Thymus (tissue), 11 donors: Measurements from ENCODE around the gene LRP10. TPM values are rescaled to one million over a fixed set of nuclear protein-coding genes. Genes with fewer than 3 reads are reported as not detected.

Source experiments
- DNase-seq, 9 donors: peaks; one replicate each; pipeline ENCODE4 v3.0.0-alpha.2; 2013; ENCODE audit warnings: low spot score in 9 of 9, low read depth in 6 of 9, missing footprints in 1 of 9
- H3K27ac ChIP-seq, 2 donors: one replicate each; pipeline ENCODE4 v1.5.1; 2013; ENCODE audit warnings: control low read depth in 1 of 2, low read depth in 1 of 2, low read length in 1 of 2, mild to moderate bottlenecking in 1 of 2, moderate library complexity in 1 of 2
- H3K27me3 ChIP-seq, 2 donors: one replicate each; pipeline ENCODE4 v1.5.1; 2013; ENCODE audit warnings: low read length in 1 of 2; ENCODE audit not compliant: control insufficient read depth in 2 of 2, insufficient read depth in 1 of 2
- H3K36me3 ChIP-seq, 2 donors: one replicate each; pipeline ENCODE4 v1.5.1; 2013; ENCODE audit warnings: low read length in 1 of 2, mild to moderate bottlenecking in 1 of 2, moderate library complexity in 1 of 2; ENCODE audit not compliant: control insufficient read depth in 2 of 2, insufficient read depth in 2 of 2
- H3K4me1 ChIP-seq, 2 donors: one replicate each; pipeline ENCODE4 v1.5.1; 2013; ENCODE audit warnings: low read length in 2 of 2; ENCODE audit not compliant: control insufficient read depth in 2 of 2, insufficient read depth in 2 of 2
- H3K4me3 ChIP-seq, 2 donors: one replicate each; pipeline ENCODE4 v1.5.1; 2013; ENCODE audit warnings: low read length in 2 of 2, control low read depth in 1 of 2, mild to moderate bottlenecking in 1 of 2
- H3K9me3 ChIP-seq, 2 donors: one replicate each; pipeline ENCODE4 v1.5.1; 2013; ENCODE audit warnings: low read length in 1 of 2, mild to moderate bottlenecking in 1 of 2; ENCODE audit not compliant: control insufficient read depth in 2 of 2, insufficient read depth in 1 of 2
- WGBS: extraction: QIAGEN DNeasy Blood & Tissue Kit; methylation state at CpG from one replicate; pipeline ENCODE4 v1.1.7; 2013; 5-methylcytosine and 5-hydroxymethylcytosine counted together
- polyA plus RNA-seq: library from polyadenylated mRNA; stranded (reverse); fragments of 200-250 nt; gene quantifications from one replicate; pipeline ENCODE4 v1.2.3, GENCODE V29; 2013
- total RNA-seq: library from RNA; stranded (reverse); fragments of 120-200 nt; gene quantifications from one replicate; pipeline ENCODE4 v1.2.4, GENCODE V29; 2013
- donor health status: healthy.

LRP10 gene
- total and polyA plus RNA-seq, 2 donors = 11.4 to 18.6 TPM

- peaks cover 21 to 47% of the 10 kb centered on the region in 2 donors for H3K4me1 ChIP-seq
- no peaks in the 10 kb centered on the region for H3K36me3 ChIP-seq
- H3K27ac ChIP-seq = peak overlapping the region; percentile 74 to 88
- peak overlapping the region; percentile 36 to 50 for H3K4me3 ChIP-seq
- peak in 6 of 9 donors; percentile 42 to 87 (median 70) for DNase-seq
- peaks cover 3 to 51% of the 10 kb centered on the region in 2 donors for H3K27me3 ChIP-seq
- 35% methylated on average over 5 of the region's 5 CpGs for WGBS
- no peaks in the 10 kb centered on the region for H3K9me3 ChIP-seq
Measured at GRCh38 chr14:22887990-22888378, 16.4 kb downstream of the LRP10 start.

DNA sequence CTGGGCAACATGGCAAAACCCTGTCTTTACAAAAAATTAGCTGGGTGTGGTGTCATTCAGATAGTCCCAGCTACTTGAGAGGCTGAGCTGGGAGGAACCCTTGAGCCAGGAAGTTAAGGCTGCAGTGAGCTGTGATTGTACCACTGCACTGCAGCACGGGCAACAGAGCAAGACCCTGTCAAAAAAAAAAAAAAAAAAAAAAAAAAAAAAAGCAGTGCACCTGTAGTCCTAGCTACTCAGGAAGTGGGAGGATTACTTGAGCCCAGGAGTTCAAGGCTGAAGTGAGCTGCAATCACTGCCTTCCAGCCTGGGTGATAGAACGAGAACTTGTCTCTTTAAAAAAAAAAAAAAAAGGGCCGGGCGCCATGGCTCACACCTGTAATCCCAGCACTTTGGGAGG lies 17.1 kb downstream of the LRP10 start:
- H3K4me1 ChIP-seq = peaks cover 21 to 40% of the 10 kb centered on the region in 2 donors
- H3K27me3 ChIP-seq = peaks cover 3 to 45% of the 10 kb centered on the region in 2 donors
- H3K27ac ChIP-seq = peak overlapping the region in 1 of 2 donors; percentile 74
- WGBS = 68% methylated on average over 4 of the region's 4 CpGs
- H3K36me3 ChIP-seq = no peaks in the 10 kb centered on the region
- H3K9me3 ChIP-seq = no peaks in the 10 kb centered on the region
- no peak overlapping the region for H3K4me3 ChIP-seq
- DNase-seq = peak in 4 of 9 donors; percentile 34 to 61 (median 42)

GRCh38 chr14:22890416-22890815 lies 18.9 kb downstream of the LRP10 start:
- Histone ChIP-seq H3K4me1 (peaks cover 21 to 31% of the 10 kb centered on the region in 2 donors), H3K9me3 (no peaks in the 10 kb centered on the region), H3K4me3 (no peak overlapping the region), H3K27ac (no peak overlapping the region), H3K36me3 (peaks cover 0 to 4% of the 10 kb centered on the region in 2 donors), H3K27me3 (peaks cover 3 to 27% of the 10 kb centered on the region in 2 donors)
- DNase-seq = no peak
- WGBS = 93% methylated on average over 1 of the region's 1 CpG

GRCh38 chr14:22892488-22892887 lies 20.9 kb downstream of the LRP10 start:
- no peak for DNase-seq
- H3K27ac ChIP-seq = no peak overlapping the region
- peaks cover 10 to 17% of the 10 kb centered on the region in 2 donors for H3K4me1 ChIP-seq
- no peak overlapping the region for H3K4me3 ChIP-seq
- no peaks in the 10 kb centered on the region for H3K9me3 ChIP-seq
- peaks cover 0 to 8% of the 10 kb centered on the region in 2 donors for H3K27me3 ChIP-seq
- peaks cover 0 to 7% of the 10 kb centered on the region in 2 donors for H3K36me3 ChIP-seq
- 96% methylated on average over 7 of the region's 7 CpGs for WGBS

- Histone ChIP-seq H3K27ac (no peak overlapping the region), H3K36me3 (peaks cover 4 to 14% of the 10 kb centered on the region in 2 donors), H3K9me3 (no peaks in the 10 kb centered on the region), H3K4me3 (no peak overlapping the region), H3K27me3 (no peaks in the 10 kb centered on the region), H3K4me1 (peaks cover 1 to 5% of the 10 kb centered on the region in 2 donors)
- WGBS = 98% methylated on average over 4 of the region's 4 CpGs
- no peak for DNase-seq
Measured at GRCh38 chr14:22893706-22894105, 22.2 kb downstream of the LRP10 start.

GRCh38 chr14:22895402-22895801 lies 23.9 kb downstream of the LRP10 start:
- Histone ChIP-seq H3K4me1 (peaks cover 0 to 3% of the 10 kb centered on the region in 2 donors), H3K4me3 (no peak overlapping the region), H3K27ac (no peak overlapping the region), H3K9me3 (no peaks in the 10 kb centered on the region), H3K27me3 (no peaks in the 10 kb centered on the region), H3K36me3 (peaks cover 4 to 24% of the 10 kb centered on the region in 2 donors)
- WGBS = 100% methylated on average over 1 of the region's 1 CpG
- no peak for DNase-seq

DNA sequence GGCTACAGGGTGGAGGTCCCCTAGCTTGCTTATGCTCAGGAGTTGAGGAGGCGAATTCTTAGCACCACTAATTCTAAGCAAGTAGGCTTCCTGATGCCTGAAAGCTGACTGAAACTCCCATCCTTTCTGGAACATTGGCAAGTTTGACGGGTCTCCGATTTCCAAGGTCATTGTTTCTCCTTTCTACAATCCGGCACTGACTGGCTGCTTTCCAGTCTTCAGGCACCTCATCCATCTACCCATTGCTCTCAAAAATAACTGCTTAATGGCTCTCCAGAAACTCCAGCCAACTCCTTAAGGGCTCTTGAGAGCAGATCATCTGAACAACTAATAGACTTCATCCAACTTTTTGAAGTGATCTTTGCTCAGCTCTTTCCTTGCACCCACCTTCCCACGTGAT lies 24.8 kb downstream of the LRP10 start:
- DNase-seq = no peak
- no peak overlapping the region for H3K4me3 ChIP-seq
- H3K9me3 ChIP-seq = no peaks in the 10 kb centered on the region
- H3K4me1 ChIP-seq = peaks cover 0 to 3% of the 10 kb centered on the region in 2 donors
- H3K27ac ChIP-seq = no peak overlapping the region
- peaks cover 11 to 33% of the 10 kb centered on the region in 2 donors for H3K36me3 ChIP-seq
- WGBS = 96% methylated on average over 5 of the region's 5 CpGs
- no peaks in the 10 kb centered on the region for H3K27me3 ChIP-seq

DNA sequence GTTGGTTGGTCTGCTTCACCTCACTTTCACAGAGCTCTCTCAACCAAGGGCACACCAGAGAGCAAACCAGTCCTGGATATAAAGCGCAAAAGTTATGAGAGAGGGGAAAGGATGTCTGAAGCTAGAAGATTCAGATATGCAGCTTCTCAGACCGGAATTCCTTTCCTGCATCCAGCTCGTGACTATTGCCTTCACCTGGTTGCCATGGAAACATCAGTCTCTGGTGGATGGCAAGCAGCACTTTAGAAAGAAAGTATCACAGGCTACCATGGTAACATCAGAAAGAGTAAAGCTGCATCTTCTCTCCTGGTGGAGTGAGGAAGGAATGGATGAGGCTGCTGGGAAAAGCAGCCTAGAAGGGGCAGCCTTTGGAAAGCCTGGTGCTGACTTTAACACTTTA lies 25.2 kb downstream of the LRP10 start:
- Histone ChIP-seq H3K36me3 (peaks cover 15 to 37% of the 10 kb centered on the region in 2 donors), H3K9me3 (no peaks in the 10 kb centered on the region), H3K27me3 (no peaks in the 10 kb centered on the region), H3K4me1 (peaks cover 0 to 3% of the 10 kb centered on the region in 2 donors), H3K27ac (no peak overlapping the region), H3K4me3 (no peak overlapping the region)
- DNase-seq = no peak
- 93% methylated on average over 3 of the region's 3 CpGs for WGBS

DNA sequence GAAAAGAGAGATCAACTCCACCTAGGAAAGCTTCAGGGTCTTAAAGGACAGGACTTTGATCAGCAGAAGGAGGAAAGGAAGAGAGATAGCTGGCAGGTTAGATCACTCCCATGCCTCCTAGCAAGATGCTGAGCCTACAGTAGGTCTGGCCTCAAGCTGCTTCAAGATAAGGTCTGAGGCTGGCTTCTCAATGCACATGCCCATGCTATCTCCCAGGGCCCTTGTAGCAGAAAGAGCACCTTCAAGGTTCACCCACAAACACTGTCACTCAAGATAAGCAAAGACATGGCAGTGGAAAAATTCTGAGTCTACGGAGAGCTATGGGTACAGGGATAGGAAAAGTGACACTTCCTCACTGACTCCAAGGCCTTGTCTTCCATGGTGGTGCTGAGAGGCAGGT lies 25.8 kb downstream of the LRP10 start:
- no peak for DNase-seq
- Histone ChIP-seq H3K9me3 (no peaks in the 10 kb centered on the region), H3K4me1 (peaks cover 0 to 3% of the 10 kb centered on the region in 2 donors), H3K27ac (no peak overlapping the region), H3K27me3 (no peaks in the 10 kb centered on the region), H3K4me3 (no peak overlapping the region), H3K36me3 (peaks cover 21 to 43% of the 10 kb centered on the region in 2 donors)
- WGBS = 99% methylated on average over 1 of the region's 1 CpG
